Subcutaneous adipose tissue (tissue), 4 donors: ENCODE data around the gene NAA15. TPM values are rescaled to one million over a fixed set of nuclear protein-coding genes. Genes with fewer than 3 reads are reported as not detected.

ENCODE experiments used
- total RNA-seq, 4 donors: library from RNA; depleted of rRNA; stranded (reverse); fragments of >200 nt; gene quantifications; one replicate each; pipeline ENCODE4 v1.1.0, GENCODE V29; 2016
- TF ChIP-seq, protein P1 (sequence below): fragments of 450-650 bp; IDR thresholded peaks from one replicate; pipeline ENCODE4 v1.5.1; 2016; ENCODE audit warnings: low read depth, mild to moderate bottlenecking, control low read depth, antibody characterized with exemption, moderate library complexity

Gene NAA15
- total RNA-seq, 4 donors from 2014 or later, result 17.1 to 63.8 (median 25.2) TPM

DNA sequence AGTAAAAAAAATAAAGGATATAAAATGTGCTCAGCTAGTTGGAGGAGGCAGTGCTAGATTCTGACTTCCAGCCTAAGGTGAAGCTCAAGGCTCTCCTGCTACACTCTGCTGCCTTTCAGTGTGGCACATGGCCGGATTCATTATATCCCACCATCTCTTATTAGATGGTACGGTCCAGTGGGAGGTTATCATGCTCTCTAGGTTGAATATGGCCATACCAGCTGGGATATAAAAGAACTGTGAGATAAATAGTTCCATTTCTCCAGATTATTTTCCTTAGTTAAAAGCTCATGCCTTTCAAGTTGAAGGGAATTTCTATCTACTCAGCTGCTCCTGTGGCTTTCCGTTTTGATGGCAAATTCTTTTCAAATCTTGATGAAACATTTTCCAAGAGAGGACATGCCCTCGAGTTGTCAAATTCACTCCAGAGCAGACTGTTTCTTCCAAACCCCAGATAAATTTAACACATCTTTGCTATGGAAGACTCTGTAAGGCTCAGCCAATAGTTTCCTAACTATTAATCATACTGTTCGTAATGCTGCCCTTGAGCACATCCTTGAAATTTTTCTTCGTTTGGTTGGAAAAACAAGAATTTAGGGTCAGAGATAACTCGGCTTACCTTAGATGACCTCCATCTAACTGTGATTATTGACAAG is 19.1 kb upstream of the NAA15 start:
- TF ChIP-seq, protein P1, sequence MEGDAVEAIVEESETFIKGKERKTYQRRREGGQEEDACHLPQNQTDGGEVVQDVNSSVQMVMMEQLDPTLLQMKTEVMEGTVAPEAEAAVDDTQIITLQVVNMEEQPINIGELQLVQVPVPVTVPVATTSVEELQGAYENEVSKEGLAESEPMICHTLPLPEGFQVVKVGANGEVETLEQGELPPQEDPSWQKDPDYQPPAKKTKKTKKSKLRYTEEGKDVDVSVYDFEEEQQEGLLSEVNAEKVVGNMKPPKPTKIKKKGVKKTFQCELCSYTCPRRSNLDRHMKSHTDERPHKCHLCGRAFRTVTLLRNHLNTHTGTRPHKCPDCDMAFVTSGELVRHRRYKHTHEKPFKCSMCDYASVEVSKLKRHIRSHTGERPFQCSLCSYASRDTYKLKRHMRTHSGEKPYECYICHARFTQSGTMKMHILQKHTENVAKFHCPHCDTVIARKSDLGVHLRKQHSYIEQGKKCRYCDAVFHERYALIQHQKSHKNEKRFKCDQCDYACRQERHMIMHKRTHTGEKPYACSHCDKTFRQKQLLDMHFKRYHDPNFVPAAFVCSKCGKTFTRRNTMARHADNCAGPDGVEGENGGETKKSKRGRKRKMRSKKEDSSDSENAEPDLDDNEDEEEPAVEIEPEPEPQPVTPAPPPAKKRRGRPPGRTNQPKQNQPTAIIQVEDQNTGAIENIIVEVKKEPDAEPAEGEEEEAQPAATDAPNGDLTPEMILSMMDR, result no peak

GRCh38 chr4:139282721-139283075 is 18.6 kb upstream of the NAA15 start:
- TF ChIP-seq, protein P1, result no peak

- TF ChIP-seq, protein P1, result no peak
These were observed 15.1 kb upstream of the NAA15 start for GRCh38 chr4:139286186-139286698.

- TF ChIP-seq, protein P1, result no peak
These were observed 5.9 kb upstream of the NAA15 start for GRCh38 chr4:139295206-139295941.

- TF ChIP-seq, protein P1, result no peak
These were observed 5.4 kb upstream of the NAA15 start for GRCh38 chr4:139295942-139296299.

GRCh38 chr4:139297001-139297410 is 4.3 kb upstream of the NAA15 start:
- TF ChIP-seq, protein P1, result no peak

- TF ChIP-seq, protein P1, result no peak
These were observed 1.8 kb upstream of the NAA15 start for GRCh38 chr4:139299536-139299935.
